Dermis blood vessel endothelial cell (primary cell): ENCODE results near the gene RFNG. TPM values are rescaled to one million over a fixed set of nuclear protein-coding genes. Genes with fewer than 3 reads are reported as not detected.

Experiments used
- DNase-seq: peaks from one replicate; pipeline ENCODE4 v3.0.0; 2010
- total RNA-seq: library from RNA; depleted of rRNA; stranded (reverse); fragments of >200 nt; gene quantifications from 2 replicates; pipeline ENCODE4 v1.2.3, GENCODE V29; 2014

Gene RFNG
- total RNA-seq, 1 donor from 2014 or later = 22.6 TPM

DNA sequence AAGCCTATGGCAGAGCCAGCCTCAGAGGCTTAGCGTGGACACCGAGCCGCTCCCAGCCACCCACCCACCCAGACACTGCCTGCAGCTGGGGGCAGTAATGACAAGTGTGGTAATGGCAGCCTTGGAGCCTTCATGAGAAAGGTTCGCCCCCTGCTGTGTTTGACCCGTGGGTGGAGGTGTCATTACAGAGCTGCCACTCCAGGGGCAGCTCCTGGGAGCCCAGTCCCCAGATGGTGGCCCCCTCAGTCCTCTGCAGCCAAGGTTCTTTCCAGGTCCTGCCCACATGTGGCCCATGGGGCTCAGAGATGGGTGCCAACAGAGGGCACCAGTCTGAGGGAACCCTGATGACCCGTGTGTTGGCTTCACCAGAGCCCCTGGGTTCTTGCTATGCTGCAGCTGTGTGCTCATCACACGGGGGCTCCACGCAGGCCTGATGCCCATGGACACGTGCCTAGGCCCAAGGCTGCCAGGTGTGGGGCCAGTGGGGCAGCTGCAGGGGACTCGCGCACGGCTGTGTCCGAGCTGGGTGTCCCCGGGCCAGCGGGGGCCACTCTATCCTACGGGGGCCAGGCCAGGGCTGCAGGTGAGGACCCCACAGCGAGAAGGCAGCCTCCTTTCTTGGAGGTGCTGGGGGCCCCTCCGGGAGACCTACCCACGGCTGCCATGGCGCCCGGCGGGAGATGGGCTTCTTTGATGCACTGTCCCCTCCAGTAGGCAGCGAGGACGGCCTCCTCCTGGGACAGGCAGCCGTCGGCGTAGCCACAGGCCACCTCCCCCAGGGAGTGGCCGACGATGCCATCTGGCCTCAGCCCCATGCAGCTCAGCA is 38.3 kb upstream of the RFNG start:
- no peak for DNase-seq

DNA sequence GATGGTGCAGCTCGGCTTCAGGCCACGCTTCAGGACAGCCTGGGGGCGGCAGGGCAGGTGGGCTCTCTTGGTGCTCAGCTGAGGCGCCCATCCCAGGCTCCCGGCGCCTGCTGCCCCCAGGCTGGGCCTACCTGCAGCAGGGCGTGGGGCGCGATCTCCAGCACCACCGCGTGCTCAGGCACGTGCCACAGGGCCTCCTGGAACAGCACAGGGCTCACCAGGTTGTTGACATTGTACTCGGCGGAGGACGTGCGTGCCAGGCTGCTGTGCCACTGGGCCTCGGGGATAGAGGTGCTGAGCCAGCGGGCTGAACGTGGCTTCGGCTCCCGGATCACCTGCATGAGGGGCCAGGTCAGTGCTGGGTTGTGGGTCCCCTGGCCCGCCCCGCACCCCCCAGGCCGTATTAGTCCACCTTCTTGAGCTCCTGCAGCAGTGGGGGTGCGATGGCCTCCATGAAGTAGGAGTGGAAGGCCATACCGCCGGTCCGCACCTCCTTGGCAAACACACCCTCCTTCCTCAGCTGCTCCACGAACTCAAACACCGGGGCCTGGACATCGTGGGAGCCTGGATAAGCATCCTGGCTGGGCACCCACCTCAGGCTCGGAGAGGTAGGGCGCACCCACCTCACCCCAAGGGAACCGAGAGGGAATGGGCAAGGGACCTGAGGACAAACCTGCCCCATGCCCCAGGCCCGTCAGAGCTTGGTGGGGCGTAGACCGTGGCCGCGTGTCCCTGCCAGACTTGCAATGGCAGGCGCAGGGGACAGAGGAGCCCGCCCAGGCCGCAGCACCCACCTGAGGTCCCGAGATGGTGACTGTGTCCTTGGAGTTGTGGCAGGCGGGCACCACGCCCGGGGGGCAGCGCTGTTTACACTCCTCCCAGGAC is 37.5 kb upstream of the RFNG start:
- no peak for DNase-seq

DNA sequence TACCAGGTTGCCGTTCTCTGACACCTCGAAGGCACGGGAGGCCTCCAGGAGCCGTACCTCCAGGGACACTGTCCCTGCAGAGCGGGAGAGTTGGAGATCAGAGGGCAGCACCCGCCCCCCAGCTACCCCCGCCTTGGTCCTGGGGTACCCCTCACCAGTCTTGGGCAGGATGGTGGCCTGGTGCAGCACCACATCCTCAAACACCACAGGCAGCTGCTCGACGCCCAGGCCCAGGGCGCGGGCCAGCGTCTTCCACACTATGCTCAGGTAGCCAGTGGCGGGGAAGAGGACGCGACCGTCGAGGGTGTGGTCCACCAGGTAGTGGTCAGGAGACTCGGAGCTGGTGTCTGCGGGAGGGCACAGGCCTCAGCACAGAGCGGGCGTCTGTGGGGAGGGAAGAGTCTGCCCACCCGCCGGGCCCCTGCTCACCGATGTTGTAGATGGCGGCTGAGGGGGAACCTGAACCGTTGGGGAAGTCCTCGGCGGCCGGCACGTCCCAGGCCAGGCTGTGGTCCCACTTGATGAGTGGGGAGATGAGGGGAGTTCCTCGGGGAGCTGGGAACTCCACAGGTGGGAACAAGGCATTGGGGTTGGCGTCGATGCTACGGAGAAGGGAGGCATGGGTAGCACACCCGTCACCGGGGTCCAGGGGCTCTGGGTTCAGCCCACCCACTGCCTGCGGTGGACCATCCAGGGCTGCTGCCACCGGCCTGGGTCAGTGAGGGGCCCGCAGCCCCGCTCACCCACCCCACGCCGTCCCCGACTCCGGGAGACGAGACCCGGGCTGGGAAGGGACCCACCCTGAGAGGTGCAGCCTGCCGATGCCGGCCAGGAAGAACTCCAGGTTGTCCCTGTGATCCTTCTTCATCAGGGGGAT is 36.6 kb upstream of the RFNG start:
- no peak for DNase-seq

DNA sequence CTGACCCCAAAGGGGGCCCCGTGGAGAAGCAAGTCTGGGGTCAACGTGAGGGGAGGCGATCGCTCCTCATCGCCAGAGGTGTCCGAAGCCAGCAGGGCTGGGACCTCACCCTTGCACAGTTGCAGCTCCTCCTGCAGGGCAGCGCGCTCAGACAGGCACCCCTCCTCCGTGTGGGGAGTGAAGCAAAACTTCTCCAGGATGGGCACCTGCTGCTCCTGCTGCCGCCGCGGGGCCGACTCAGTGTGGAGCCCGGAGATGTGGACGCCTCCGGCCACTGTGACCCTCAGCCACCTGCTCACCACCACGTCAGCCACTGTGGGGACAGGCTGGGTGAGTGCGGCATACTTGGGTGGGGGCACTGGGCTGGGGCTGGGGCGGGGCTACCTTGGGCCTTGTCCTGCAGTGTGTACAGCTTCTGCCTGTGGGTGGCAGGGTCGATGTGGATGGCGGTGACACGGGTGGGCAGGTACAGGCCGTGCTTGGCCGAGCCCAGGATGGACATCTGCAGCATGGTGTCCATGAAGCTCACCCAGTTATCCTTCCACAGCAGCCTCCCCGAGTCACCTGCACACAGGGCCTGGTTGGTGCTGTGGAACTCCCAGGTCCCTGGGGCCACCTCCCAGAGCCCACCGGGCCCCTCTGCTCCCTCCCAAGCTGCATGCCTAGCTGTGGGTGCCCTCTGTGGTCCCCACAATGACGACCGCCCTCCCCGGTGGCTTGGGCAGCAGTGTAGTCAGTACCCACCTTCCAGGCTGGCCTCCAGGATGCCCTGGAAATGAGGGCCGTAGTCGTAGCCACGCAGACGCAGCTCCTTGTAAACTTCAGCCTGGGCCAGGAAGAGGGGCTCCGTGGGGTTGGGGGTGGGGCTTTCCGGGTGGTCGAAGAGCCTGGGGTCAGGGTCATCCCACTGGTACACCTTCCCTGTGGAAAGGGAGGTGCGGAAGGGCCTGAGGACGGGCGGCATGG is 35.6 kb upstream of the RFNG start:
- no peak for DNase-seq

DNA sequence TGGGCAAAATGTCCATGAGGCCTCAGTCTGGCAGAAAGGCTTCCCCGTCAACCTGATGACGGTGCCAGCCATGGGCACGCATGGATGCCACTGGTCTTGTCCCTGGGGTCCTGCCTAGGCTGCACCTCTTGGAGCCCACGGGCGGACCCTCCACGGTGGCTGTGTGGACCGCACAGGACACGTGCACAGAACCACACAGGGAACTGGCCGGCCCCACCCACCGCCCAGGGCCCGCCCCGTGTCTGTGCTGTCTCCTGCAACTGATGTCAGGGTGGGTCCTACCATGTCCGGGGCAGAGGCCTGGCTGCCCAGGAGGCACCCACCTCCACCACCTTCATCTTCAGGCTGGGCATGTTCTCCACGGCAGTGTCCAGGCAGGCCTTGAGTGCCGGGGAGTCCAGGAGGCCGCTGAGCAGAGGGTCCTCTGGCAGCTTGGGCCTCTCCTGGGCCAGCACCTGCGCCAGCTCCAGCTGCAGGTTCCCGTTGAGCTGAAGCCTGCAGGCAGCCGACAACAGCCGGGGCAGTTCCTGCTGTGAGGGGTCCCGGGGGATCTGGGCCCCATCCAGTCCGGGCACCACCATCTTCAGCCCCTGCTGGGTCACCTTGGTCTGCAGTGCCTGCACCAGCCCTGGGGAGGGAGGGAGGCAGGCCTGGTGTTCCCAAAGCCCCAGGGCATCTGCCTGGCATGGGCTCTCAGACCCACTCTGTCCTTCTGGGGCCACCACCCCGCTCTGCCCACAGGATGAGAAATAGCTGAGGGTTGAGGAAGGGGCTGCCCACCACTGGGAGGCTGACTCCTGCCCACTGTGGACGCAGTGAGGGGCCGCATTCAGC is 34.5 kb upstream of the RFNG start:
- DNase-seq = no peak

DNA sequence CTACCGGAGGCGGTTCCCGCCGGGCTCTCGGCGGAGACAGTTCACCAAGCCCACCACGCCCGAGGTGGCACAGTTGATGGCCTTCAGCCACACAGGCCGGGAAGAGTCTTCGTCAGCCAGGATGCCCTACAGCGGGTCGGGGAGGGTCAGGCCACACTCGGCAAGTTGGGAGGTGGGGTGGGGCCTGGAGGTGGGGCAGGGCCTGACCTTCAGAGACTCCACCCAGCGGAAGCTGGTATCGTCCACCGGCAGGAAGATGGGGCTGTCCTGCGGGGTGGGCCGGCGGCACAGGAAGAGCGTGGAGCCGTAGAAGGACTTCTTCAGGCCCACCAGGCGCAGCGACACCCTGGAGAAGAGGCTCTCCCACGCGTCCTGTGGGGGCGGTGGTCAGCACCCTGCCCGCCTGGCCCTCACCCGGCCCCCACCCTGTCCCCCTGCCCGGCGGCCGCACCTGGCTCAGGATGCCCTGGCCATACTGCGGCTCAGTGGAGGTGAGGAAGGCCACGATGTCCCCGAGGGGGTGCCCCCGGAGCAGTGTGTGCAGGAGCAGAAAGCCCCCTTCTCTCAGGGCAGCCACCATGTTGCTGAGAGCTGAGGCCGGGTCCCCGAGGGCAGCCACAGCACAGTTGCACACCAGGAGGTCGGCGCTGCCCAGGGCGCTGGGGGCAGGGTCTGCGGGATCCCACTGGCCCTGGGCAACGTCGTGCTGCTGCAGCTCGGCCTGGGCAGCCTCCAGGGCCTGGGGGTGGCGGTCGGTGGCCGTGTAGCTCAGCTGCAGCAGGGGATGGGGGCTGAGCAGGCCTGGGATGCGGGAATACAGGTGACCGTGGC is 33.6 kb upstream of the RFNG start:
- DNase-seq = no peak

DNA sequence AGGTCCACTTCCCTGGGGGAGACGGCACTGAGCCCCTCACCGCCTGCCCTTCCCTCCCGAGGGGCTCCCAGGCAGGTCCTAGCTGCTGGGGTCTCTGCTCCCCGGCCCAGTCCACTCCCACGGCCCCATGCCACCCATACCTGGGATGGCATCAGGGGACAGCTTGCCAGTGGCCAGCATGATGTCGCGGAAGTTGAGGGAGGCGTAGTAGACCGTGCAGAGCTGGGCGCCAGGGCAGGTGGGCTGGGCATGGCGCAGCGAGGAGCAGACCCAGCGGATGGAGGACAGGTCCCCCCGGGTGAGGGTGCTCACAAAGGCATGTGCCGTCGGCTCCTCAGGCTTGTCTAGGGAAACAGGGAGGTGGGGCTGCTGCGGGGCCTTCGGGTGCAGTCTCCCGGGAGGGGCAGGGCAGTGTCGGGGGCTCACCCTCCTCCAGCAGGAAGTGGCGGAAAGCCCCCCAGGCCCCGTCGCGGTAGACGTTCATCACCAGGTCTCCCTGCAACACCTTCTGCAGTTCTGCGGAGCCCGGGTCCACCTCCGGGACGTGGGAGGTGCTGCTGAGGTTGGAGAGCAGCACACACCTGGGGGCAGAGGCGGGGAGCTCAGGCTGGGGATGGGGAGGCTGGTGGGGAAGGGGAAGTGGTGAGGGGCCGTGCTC is 32.9 kb upstream of the RFNG start:
- no peak for DNase-seq

DNA sequence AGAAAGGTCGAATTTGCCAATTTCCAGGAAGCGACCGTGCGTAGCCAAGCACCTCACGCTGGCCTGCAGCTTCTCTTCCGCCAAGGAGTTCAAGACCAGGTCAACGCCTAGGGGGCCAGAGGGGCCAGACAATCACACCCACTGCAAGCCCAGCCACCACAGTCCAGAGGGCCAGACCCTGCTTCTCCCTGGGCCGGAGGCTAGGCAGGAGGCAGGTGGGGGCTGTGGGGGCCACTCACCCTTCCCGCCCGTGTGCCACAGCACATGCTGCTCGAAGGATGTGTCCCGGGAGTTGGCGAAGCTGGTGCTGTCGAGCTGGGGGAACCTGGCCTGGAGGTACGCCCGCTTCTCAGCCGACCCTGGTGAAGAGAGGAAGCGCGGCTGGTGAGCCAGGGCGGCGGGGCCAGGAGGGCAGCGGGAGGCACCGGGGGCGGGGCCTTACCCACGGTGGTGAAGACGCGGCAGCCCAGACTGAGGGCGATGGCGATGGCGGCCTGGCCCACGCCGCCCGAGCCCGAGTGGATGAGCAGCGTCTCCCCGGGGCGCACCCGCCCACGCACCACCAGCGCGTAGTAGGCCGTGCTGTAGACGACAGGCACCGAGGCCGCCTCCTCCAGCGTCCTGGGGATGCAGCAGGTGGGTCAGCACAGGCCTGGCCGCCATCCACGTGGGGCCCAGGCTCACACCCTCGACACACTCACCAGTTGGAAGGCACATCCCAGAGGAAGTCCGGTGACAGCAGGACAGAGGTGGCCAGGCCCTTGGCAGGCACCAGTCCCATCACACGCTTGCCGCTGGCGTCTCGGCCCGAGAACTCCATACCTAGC is 32.1 kb upstream of the RFNG start:
- no peak for DNase-seq

DNA sequence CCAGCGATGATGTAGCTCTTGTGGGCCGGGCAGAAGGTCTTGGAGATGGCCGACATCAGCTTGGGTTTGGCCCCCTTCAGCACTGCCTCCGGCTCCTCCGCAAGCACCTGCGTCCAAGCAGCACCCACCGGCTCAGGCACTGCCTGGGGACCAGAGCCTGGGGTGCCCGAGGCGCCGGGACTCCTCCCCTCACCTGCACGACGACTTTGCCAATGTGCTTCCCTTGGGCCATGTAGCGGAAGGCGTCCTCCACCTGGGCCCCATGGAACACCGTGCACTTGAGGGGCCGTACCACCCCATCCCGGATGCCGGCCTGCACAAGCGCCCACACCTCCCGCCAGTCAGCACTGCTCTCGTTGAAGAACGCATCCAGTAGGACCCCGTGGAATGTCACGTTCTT is 31.4 kb upstream of the RFNG start:
- no peak for DNase-seq

DNA sequence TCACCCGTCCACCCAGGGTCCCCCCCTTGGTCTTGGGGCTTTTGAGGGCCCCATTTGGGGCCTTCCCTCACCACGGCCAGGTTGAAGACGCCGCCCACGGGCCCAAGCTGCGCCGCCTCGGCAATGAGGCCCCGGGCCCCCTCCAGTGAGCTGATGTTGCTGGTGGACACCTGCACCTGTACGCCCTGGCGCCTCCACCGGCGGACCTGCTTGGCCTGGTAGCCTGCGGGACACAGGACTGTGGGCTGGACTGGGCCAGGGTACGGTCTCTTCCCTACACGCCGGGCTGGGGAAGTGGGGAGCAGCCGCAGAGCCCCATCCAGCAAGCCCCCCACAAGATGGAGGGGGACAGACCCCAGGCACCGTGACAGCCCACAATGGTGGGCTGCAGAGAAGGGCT is 30.8 kb upstream of the RFNG start:
- DNase-seq = no peak

DNA sequence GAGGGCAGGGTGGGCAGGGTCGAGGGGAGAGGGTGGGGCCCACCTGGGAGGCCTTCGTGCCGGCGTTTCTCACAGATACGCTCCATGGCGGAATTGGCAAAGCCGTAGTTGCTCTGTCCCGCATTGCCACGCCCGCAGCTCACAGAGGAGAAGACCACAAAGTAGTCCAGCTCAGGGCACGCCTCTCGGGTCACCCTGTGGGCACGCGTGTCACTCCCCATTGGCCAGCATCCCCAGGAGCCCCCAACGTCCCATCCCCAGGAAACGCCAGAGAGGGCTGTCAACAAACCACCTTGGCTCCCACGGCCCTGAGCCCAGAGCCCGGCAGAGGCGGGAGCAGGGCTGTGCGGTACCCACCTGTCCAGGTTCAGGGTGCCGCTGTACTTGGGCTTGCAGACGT is 30.4 kb upstream of the RFNG start:
- DNase-seq = no peak

DNA sequence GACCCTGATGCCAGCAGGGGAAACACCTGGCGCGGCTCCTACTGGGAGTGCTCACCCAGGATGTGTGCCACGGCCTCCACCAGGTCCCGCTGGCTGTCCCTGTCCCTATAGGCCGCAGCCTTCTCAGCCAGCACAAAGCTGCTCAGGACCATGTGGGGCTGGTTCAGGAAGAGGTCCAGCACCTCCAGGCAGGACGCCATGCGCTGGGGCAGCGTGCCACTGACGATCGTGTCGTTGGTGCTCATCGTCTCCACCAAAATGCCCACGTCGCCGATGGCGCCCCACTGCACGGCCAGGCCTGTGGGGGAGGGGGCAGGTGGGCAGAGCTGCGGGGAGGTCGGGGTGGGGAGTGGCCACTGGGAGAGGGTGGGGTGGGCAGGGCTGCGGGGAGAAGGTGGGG is 29.9 kb upstream of the RFNG start:
- DNase-seq = no peak

DNA sequence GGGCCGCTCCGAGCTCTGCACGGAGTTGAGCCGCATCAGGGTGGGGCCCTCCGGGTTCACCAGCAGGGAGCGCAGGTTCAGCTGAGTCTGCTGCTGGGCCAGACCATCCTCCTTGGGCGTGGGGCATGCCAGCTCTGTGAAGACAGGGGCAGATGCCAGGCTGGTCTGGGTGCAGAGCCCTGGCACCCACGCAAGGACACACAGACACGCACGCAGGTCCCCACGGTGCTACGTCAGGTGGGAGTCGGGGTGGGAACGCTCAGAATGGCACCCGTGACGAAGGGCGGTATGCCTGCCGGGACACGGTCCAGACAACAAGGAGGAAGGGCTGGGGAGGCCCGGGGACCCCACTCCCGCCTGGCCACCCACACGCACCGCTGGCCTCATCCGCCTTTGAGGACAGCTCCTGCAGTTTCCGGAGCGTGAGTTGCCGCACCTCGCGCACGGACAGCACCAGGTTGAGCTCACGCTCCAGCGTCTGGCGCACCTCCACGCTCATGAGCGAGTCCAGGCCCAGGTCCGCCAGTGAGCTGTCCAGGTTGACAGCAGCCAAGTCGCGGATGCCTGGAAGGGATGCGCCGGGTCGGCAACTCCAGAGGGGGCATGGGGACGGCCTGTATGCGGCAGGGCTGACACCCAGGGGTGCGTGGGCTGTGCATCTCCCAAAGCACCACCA is 29.3 kb upstream of the RFNG start:
- DNase-seq = no peak

DNA sequence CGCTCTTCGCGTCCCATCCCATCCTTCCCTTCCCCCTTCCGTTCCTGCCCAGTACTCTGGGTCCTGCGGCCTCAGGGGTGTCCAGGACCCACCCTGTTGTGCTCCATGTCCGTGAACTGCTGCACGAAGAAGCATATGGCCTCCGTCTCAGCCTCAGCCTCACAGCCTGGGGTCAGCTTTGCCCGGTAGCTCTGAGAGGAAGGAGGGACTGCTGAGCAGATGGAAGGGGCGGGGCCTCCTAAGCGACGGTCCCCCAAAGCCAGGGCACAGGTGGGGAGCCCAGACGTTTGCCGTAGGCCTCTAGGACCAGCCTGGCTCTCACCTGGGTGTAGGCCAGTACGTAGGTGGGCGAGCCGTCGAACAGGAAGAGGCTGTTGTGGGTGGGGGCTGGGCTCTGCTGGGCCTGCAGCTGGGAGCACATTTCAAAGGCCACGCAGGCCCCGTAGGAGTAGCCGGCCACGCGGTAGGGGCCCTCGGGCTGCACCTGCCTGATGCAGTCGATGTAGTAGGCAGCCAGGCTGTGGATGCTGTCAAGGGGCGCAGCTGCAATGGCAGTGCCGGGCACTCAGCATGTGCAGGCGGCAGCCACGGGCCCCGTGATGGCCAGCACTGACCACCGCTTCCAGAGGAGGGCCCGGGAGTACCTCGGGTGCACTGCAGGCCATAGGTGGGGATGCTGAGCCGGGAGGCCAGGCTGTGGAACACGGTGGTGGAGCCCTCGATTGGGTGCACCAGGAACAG is 28.6 kb upstream of the RFNG start:
- no peak for DNase-seq

DNA sequence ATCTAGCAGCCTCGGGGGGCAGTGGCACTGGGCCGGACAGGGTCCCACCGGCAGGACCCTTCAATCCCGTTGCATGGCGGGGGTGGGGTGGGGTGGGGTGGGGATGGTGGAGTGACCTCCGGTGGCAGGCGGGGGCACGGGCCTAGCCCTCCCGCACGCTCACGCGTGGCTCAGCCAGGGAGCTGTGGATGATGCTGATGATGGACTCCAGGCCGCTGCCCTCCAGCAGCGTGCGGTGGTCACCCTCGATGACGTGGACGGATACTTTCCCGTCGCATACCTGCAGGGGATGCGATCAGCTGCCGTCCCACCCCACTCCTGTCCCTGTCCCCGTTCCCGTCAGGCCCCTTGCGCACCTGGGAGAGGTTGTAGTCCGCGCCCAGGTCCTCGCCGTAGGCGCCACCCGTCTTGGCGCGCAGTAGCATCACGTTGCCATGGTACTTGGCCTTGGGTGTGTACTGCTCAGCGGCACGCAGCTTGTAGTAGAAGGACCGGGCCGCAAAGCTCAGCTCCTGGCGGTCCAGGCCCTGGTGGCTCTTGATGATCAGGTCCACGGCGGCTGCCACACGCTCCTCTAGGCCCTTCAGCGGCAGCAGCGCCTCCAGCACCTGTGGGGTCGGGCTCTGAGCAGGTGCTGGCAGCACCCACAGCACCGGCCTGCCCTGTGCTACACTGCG is 27.5 kb upstream of the RFNG start:
- no peak for DNase-seq

DNA sequence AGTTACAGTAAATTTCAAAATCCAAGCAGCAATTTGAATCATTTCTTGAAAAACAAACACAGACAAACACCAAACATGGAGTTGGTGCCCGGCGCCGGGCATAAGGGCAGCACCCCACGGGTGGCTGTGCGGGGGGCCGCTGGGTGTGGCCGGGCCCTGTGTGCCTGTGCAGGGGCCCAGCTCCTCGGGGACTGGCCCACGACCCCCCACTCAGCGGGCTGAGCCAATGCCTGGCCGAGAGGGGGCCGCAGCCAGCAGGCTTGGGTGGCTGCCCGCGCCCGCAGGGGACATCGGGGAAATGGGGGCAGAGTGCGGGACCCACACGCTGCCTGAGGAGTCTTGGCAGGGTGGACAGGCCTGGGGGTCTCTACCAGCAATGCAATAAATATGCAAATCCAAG is 26.8 kb upstream of the RFNG start:
- no peak for DNase-seq
